Muscle of leg (tissue), 11 donors: ENCODE data around the gene TRIO. TPM values are rescaled to one million over a fixed set of nuclear protein-coding genes. Genes with fewer than 3 reads are reported as not detected.

ENCODE experiments used
- DNase-seq: peaks from one replicate; pipeline ENCODE4 v3.0.0; 2013
- H3K27ac ChIP-seq: one replicate; pipeline ENCODE4 v1.5.1; 2013; ENCODE audit warnings: mild to moderate bottlenecking, low read length, control low read depth
- H3K27me3 ChIP-seq: one replicate; pipeline ENCODE4 v1.6.1; 2013; ENCODE audit warnings: low read length; ENCODE audit not compliant: control insufficient read depth, insufficient read depth
- H3K36me3 ChIP-seq: one replicate; pipeline ENCODE4 v1.6.1; 2013; ENCODE audit warnings: low read length; ENCODE audit not compliant: control insufficient read depth, insufficient read depth
- H3K4me1 ChIP-seq: one replicate; pipeline ENCODE4 v1.6.1; 2013; ENCODE audit warnings: low read length; ENCODE audit not compliant: control insufficient read depth, insufficient read depth
- H3K4me3 ChIP-seq: one replicate; pipeline ENCODE4 v1.5.1; 2013; ENCODE audit warnings: low read length, control low read depth
- H3K9me3 ChIP-seq: replicated peaks from 2 replicates; pipeline ENCODE4 v1.6.1; 2013; ENCODE audit warnings: low read depth, low read length; ENCODE audit not compliant: control insufficient read depth
- WGBS: methylation state at CpG from one replicate; pipeline ENCODE4 v1.1.5; 2013; ENCODE audit warnings: missing lambda C conversion rate; ENCODE audit not compliant: insufficient coverage; 5-methylcytosine and 5-hydroxymethylcytosine counted together
- polyA plus RNA-seq, 8 donors: library from polyadenylated mRNA; unstranded; fragments of 120-200 nt; gene quantifications; one replicate each; pipeline versions ENCODE4 v1.2.1 to v1.2.3, GENCODE V29; 2013; ENCODE audit warnings: inconsistent platforms in 1 of 8, low replicate concordance in 1 of 8; ENCODE audit not compliant: insufficient read length in 8 of 8, insufficient read depth in 1 of 8
- total RNA-seq: library from RNA; stranded (reverse); fragments of 120-200 nt; gene quantifications from one replicate; pipeline ENCODE4 v1.2.4, GENCODE V29; 2013

TRIO gene
- total and polyA plus RNA-seq, 9 donors: 124 to 219 (median 168) TPM

GRCh38 chr5:14357851-14358250 lies 214.7 kb downstream of the TRIO start:
- DNase-seq: no peak
- Histone ChIP-seq H3K9me3 (no peaks in the 10 kb centered on the region), H3K36me3 (peaks cover 43% of the 10 kb centered on the region), H3K27ac (no peak overlapping the region), H3K4me1 (peaks cover 2% of the 10 kb centered on the region), H3K4me3 (no peak overlapping the region), H3K27me3 (no peaks in the 10 kb centered on the region)
- WGBS: 32% methylated on average over 13 of the region's 20 CpGs

DNA sequence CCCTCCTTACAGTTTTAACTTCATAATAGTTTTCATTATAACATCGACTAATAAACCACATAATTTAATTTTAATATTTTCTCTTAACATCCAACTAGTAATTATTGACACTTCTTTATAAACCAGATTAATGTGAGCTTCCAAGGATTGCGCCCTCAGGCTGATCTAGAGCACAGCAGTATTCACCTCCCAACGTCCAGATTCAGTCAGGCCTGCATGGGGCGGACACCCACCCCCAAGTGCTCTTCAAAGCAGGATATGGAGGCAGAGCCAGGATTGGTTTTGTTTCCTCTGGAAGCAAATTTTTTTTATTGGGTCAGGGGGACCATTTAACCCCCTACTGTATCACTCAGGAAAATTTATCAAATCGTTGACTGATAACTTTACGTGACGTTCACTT lies 215.4 kb downstream of the TRIO start:
- Histone ChIP-seq H3K4me1 (peaks cover 2% of the 10 kb centered on the region), H3K9me3 (no peaks in the 10 kb centered on the region), H3K27me3 (no peaks in the 10 kb centered on the region), H3K36me3 (peaks cover 45% of the 10 kb centered on the region), H3K27ac (no peak overlapping the region), H3K4me3 (no peak overlapping the region)
- no peak for DNase-seq
- WGBS: no CpG with 5 or more reads among the region's 7 CpGs

DNA sequence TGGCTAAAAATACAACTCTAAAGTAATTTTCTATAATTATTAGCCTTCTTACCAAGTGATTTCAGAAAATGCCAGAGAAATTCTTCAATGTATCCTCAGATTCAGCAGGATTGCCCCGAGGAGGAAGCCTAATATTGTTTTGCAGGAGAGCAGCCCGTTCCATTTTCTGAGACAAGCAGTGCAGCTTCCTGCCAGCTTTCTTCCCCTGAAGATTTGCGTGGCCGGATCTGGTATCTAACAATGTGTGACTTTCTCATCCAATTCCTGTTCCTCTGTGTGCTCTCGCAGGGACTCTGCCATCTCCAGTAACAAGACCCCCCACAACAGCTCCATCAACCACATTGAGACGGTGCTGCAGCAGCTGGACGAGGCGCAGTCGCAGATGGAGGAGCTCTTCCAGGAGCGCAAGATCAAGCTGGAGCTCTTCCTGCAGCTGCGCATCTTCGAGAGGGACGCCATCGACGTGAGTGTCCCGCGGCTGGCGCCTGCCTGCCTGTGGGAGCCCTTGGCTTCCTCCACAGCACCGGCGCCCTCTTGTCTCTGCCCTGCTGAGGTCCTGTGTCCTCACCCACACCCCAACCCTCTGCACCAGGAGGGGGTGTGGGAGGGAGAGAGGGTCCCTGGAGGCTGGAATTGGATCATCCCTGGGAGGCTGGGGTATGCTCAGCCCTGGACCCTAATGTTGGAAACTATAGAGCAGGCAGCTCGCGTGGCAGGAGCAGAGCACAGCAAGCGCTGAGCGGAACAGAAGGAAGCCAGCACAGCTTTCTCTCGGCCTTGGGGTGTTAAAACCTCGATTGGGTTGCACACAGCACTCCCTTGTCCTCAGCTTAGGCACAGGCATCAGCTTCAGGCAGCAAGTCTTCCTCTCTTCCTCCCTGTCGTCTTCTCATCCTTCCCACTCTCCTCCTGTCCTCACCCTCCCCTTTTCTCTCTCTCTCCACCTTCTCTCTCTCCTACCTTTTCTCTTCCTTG lies 216.2 kb downstream of the TRIO start:
- H3K27ac ChIP-seq: no peak overlapping the region
- no peak for DNase-seq
- H3K36me3 ChIP-seq: peaks cover 46% of the 10 kb centered on the region
- H3K9me3 ChIP-seq: no peaks in the 10 kb centered on the region
- no peak overlapping the region for H3K4me3 ChIP-seq
- WGBS: 71% methylated on average over 19 of the region's 27 CpGs
- peaks cover 2% of the 10 kb centered on the region for H3K4me1 ChIP-seq
- H3K27me3 ChIP-seq: no peaks in the 10 kb centered on the region

- H3K36me3 ChIP-seq: peaks cover 71% of the 10 kb centered on the region
- no peaks in the 10 kb centered on the region for H3K27me3 ChIP-seq
- H3K4me3 ChIP-seq: no peak overlapping the region
- H3K27ac ChIP-seq: no peak overlapping the region
- peak; percentile 31 for DNase-seq
- no peaks in the 10 kb centered on the region for H3K9me3 ChIP-seq
- no peaks in the 10 kb centered on the region for H3K4me1 ChIP-seq
- 52% methylated on average over 5 of the region's 9 CpGs for WGBS
These were observed 219.3 kb downstream of the TRIO start for GRCh38 chr5:14362491-14362890.

GRCh38 chr5:14364096-14364495 lies 221.0 kb downstream of the TRIO start:
- Histone ChIP-seq H3K9me3 (no peaks in the 10 kb centered on the region), H3K27me3 (no peaks in the 10 kb centered on the region), H3K4me3 (no peak overlapping the region), H3K36me3 (peaks cover 76% of the 10 kb centered on the region), H3K27ac (no peak overlapping the region), H3K4me1 (no peaks in the 10 kb centered on the region)
- peak; percentile 27 for DNase-seq
- no CpG with 5 or more reads among the region's 1 CpG for WGBS

DNA sequence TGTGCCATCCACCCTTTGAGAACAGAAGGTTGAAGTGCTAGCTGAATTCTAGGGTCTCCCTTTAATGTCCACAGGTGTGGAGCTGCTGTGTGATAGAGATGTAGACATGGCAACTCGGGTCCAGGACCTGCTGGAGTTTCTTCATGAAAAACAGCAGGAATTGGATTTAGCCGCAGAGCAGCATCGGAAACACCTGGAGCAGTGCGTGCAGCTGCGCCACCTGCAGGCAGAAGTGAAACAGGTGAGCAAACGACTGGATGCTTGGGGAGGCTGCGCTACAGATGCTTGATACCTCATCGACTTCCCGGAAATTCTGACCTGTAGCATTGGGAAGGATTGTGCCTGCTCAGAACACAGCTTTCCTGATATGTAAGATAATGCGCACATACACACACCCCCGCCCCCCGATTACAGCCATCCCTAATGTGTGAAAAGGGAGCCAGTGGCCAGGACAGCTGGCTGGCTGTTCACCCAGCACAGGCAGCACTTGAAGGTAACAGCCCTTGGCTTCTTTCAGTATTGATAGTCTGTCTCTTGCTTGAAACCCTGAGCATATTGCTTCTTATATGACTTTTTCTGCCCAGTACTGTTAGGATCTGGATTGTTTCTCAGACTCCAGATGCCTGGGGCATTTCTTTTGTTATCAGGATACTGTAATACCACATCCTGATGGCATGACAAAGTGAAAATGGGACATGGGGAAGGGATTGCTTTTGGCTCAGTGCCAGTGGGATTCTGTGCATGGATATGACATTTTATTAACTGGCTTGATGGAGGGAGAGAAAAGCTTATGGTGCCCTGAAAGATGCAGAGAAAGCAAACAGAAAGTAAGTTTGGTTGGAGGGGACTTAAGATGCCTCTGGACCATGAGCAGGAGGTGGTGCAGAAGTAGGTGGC lies 221.7 kb downstream of the TRIO start:
- DNase-seq: no peak
- H3K27ac ChIP-seq: no peak overlapping the region

GRCh38 chr5:14365831-14366430 lies 222.8 kb downstream of the TRIO start:
- H3K36me3 ChIP-seq: peaks cover 75% of the 10 kb centered on the region
- no peaks in the 10 kb centered on the region for H3K4me1 ChIP-seq
- H3K27me3 ChIP-seq: no peaks in the 10 kb centered on the region
- WGBS: no CpG with 5 or more reads among the region's 2 CpGs
- no peak overlapping the region for H3K27ac ChIP-seq
- H3K4me3 ChIP-seq: no peak overlapping the region
- H3K9me3 ChIP-seq: no peaks in the 10 kb centered on the region
- no peak for DNase-seq

More for the DNA sequence above, 221.7 kb downstream of the TRIO start:
- H3K4me1 ChIP-seq: no peaks in the 10 kb centered on the region
- 73% methylated on average over 8 of the region's 12 CpGs for WGBS
- H3K4me3 ChIP-seq: no peak overlapping the region
- H3K9me3 ChIP-seq: no peaks in the 10 kb centered on the region
- no peaks in the 10 kb centered on the region for H3K27me3 ChIP-seq
- H3K36me3 ChIP-seq: peaks cover 76% of the 10 kb centered on the region

DNA sequence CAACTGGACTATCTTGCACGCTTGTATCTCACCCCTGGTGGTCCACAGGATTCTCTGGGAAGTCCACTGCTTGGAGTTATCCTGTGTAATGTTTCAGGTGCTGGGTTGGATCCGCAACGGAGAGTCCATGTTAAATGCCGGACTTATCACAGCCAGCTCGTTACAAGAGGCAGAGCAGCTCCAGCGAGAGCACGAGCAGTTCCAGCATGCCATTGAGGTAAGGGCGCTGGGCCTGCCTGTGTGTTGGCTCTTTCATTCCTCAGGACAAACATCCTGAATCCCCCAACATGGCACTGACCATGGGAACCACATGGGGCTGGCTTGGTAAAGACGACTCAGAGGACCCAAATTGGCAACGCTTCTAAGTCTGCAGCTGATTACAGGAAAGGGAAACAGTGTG lies 223.6 kb downstream of the TRIO start:
- Histone ChIP-seq H3K27me3 (no peaks in the 10 kb centered on the region), H3K4me1 (no peaks in the 10 kb centered on the region), H3K27ac (no peak overlapping the region), H3K9me3 (no peaks in the 10 kb centered on the region), H3K4me3 (no peak overlapping the region), H3K36me3 (peaks cover 72% of the 10 kb centered on the region)
- DNase-seq: no peak
- WGBS: 90% methylated on average over 6 of the region's 10 CpGs

GRCh38 chr5:14367364-14367763 lies 224.2 kb downstream of the TRIO start:
- no peaks in the 10 kb centered on the region for H3K27me3 ChIP-seq
- H3K4me1 ChIP-seq: no peaks in the 10 kb centered on the region
- no peaks in the 10 kb centered on the region for H3K9me3 ChIP-seq
- H3K4me3 ChIP-seq: no peak overlapping the region
- H3K36me3 ChIP-seq: peaks cover 74% of the 10 kb centered on the region
- no peak for DNase-seq
- no peak overlapping the region for H3K27ac ChIP-seq
- 95% methylated on average over 3 of the region's 3 CpGs for WGBS

DNA sequence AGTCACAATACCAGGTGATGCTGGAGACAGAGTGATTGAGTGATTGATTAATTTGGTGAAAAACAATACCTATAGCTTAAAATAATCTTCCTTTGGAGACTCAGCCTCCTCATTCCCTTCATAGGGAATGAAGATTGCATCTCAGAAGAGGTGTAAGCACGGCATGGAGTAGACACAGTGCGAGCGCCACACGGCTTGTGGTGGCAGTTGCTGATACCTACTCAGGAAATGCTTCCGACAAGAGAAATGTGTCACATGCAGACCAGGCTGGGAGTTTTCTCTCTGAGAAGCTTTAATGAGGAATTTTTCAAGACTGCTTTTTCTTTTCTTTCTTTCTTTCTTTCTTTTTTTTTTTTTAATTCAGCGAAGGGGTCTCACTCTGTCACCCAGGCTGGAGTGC lies 226.6 kb downstream of the TRIO start:
- no peak for DNase-seq
- H3K27me3 ChIP-seq: no peaks in the 10 kb centered on the region
- WGBS: 89% methylated on average over 4 of the region's 6 CpGs
- no peak overlapping the region for H3K4me3 ChIP-seq
- H3K9me3 ChIP-seq: no peaks in the 10 kb centered on the region
- peaks cover 77% of the 10 kb centered on the region for H3K36me3 ChIP-seq
- H3K27ac ChIP-seq: no peak overlapping the region
- H3K4me1 ChIP-seq: no peaks in the 10 kb centered on the region
